ENCODE data around the gene OR52E1.

OR52E1 gene

GRCh38 chr11:5069272-5069671 is at the start of gene OR52E1:
Gene OR52E1, plus strand, starts transcription at chr11:5069572.
- TF ChIP-seq CTCF (IDR thresholded peaks at IDR 0.05; ENCODE audit: low read depth, low read length): no peak
- TF ChIP-seq MYC (IDR thresholded peaks at IDR 0.05; ENCODE audit: low read depth, low read length): no peak
- TF ChIP-seq POLR2A (IDR thresholded peaks at IDR 0.05; ENCODE audit: extremely low read depth, insufficient read length): no peak
- no peak for TF ChIP-seq MAX (IDR thresholded peaks at IDR 0.05; ENCODE audit: low read depth, low read length)
- H3K4me3 ChIP-seq (ENCODE audit: low read depth, low read length): no peak within 1 kb of the TSS
- DNase-seq (ENCODE audit: low read depth): no peak

GRCh38 chr11:5021996-5022395 is 47.4 kb upstream of the OR52E1 start:
- DNase-seq (ENCODE audit: low read depth): no peak
- H3K4me3 ChIP-seq (ENCODE audit: low read depth, low read length): no peak overlapping the region
- no peak for TF ChIP-seq CTCF (IDR thresholded peaks at IDR 0.05; ENCODE audit: low read depth, low read length)
- no peak for TF ChIP-seq POLR2A (IDR thresholded peaks at IDR 0.05; ENCODE audit: extremely low read depth, insufficient read length)
- no peak for TF ChIP-seq MYC (IDR thresholded peaks at IDR 0.05; ENCODE audit: low read depth, low read length)
- TF ChIP-seq MAX (IDR thresholded peaks at IDR 0.05; ENCODE audit: low read depth, low read length): no peak

- DNase-seq (ENCODE audit: low read depth): no peak
Measured at GRCh38 chr11:5036669-5037068, 32.7 kb upstream of the OR52E1 start.

GRCh38 chr11:5037926-5038325 is 31.4 kb upstream of the OR52E1 start:
- H3K4me3 ChIP-seq (ENCODE audit: low read depth, low read length): no peak overlapping the region
- TF ChIP-seq POLR2A (IDR thresholded peaks at IDR 0.05; ENCODE audit: extremely low read depth, insufficient read length): no peak
- TF ChIP-seq MAX (IDR thresholded peaks at IDR 0.05; ENCODE audit: low read depth, low read length): no peak
- TF ChIP-seq CTCF (IDR thresholded peaks at IDR 0.05; ENCODE audit: low read depth, low read length): no peak
- no peak for TF ChIP-seq MYC (IDR thresholded peaks at IDR 0.05; ENCODE audit: low read depth, low read length)
- DNase-seq (ENCODE audit: low read depth): no peak

More at GRCh38 chr11:5036669-5037068, 32.7 kb upstream of the OR52E1 start:
- TF ChIP-seq MYC (IDR thresholded peaks at IDR 0.05; ENCODE audit: low read depth, low read length) (no peak), MAX (IDR thresholded peaks at IDR 0.05; ENCODE audit: low read depth, low read length) (no peak), CTCF (IDR thresholded peaks at IDR 0.05; ENCODE audit: low read depth, low read length) (no peak), POLR2A (IDR thresholded peaks at IDR 0.05; ENCODE audit: extremely low read depth, insufficient read length) (no peak)
- H3K4me3 ChIP-seq (ENCODE audit: low read depth, low read length): no peak overlapping the region

- TF ChIP-seq POLR2A (IDR thresholded peaks at IDR 0.05; ENCODE audit: extremely low read depth, insufficient read length): no peak
- no peak for TF ChIP-seq MAX (IDR thresholded peaks at IDR 0.05; ENCODE audit: low read depth, low read length)
- TF ChIP-seq CTCF (IDR thresholded peaks at IDR 0.05; ENCODE audit: low read depth, low read length): no peak
- no peak for TF ChIP-seq MYC (IDR thresholded peaks at IDR 0.05; ENCODE audit: low read depth, low read length)
- no peak overlapping the region for H3K4me3 ChIP-seq (ENCODE audit: low read depth, low read length)
- DNase-seq (ENCODE audit: low read depth): no peak
Measured at GRCh38 chr11:5038341-5038740, 31.0 kb upstream of the OR52E1 start.

- no peak overlapping the region for H3K4me3 ChIP-seq (ENCODE audit: low read depth, low read length)
- TF ChIP-seq MYC (IDR thresholded peaks at IDR 0.05; ENCODE audit: low read depth, low read length): no peak
- TF ChIP-seq MAX (IDR thresholded peaks at IDR 0.05; ENCODE audit: low read depth, low read length): no peak
- TF ChIP-seq CTCF (IDR thresholded peaks at IDR 0.05; ENCODE audit: low read depth, low read length): no peak
- TF ChIP-seq POLR2A (IDR thresholded peaks at IDR 0.05; ENCODE audit: extremely low read depth, insufficient read length): no peak
- no peak for DNase-seq (ENCODE audit: low read depth)
Measured at GRCh38 chr11:5040876-5041275, 28.5 kb upstream of the OR52E1 start.
